Stimulated activated CD4-positive, alpha-beta T cell treated with anti-CD3 and anti-CD28 coated beads, Interleukin-1b, Interleukin-23, amount 100 ng/mL, for 1 hour (primary cell): ENCODE results near the gene KCNMB2.

ENCODE experiments used
- DNase-seq, 2 donors: peaks; one replicate each; pipeline ENCODE4 v3.0.0-alpha.2; 2020; ENCODE audit warnings: low read depth in 2 of 2

Gene KCNMB2

DNA sequence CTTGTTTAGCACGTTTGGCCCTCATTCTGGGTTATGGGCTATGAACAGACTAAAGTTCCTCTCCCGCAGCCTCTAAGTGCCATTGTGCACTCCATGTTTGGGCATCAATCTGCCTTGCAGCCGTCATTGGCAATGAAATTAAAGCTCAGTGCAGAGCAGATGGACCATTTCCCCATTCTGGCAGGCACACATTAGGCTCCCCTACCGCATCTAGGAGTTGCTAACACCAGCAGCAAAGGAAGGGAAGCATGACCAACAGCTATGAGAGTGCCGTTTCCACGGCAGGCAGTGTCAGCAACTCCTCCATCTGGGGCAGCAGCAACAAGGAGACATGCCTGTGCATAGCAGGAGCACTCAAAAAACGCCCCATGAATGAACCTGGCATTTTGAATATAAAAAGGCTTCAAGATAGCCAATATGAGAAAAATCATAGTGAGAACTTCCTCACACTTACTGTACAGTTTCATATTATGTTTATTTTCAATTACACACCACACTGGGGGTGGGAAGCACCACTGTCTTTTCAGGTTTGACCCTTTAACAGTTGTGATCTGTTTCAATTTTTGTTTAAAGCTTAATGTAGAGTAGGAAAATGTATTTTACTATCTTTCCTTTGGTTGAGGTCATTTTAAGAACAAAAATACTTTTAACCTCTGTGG is 218.7 kb downstream of the KCNMB2 start:
- DNase-seq = no peak

DNA sequence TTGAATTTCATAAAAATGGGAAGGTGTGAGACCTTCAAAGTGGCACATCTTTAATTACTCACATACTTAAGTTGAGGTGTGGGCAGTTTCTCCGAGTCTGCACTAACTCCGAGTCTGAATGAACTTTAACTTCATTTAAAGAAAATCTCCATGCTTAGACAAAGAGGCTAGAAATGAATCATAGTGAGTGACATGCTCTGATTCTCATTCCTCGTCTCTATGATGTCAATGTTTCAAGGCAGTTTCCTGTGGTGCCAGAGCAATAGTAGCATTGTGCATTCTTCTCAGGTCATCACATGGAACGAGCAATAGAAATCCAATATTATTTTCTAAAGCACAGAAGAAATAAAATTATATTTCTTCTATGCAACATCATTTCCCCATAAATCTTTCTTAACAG is 224.8 kb downstream of the KCNMB2 start:
- no peak for DNase-seq

- no peak for DNase-seq
These were observed 225.2 kb downstream of the KCNMB2 start for GRCh38 chr3:178761461-178761860.

GRCh38 chr3:178762385-178762784 is 226.1 kb downstream of the KCNMB2 start:
- DNase-seq = no peak

GRCh38 chr3:178765472-178765871 is 229.2 kb downstream of the KCNMB2 start:
- no peak for DNase-seq

DNA sequence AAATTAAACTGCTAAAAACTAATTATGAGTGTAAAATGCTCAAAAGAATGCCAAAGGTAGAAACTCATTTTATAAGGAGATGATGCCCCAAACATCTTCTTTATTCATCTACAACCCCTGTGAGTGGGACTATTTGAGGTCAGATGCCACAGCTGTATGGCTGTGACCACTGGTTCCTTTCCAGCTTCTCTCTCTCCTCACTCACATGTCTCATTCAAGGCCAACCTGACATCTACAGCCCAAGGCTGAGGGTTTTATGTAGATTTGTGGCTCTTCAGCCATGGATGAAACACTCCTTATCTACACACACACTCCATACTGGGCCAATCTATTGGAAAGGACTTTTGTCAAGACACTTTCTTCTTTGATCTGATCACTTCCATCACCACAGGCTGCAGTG is 231.3 kb downstream of the KCNMB2 start:
- no peak for DNase-seq

DNA sequence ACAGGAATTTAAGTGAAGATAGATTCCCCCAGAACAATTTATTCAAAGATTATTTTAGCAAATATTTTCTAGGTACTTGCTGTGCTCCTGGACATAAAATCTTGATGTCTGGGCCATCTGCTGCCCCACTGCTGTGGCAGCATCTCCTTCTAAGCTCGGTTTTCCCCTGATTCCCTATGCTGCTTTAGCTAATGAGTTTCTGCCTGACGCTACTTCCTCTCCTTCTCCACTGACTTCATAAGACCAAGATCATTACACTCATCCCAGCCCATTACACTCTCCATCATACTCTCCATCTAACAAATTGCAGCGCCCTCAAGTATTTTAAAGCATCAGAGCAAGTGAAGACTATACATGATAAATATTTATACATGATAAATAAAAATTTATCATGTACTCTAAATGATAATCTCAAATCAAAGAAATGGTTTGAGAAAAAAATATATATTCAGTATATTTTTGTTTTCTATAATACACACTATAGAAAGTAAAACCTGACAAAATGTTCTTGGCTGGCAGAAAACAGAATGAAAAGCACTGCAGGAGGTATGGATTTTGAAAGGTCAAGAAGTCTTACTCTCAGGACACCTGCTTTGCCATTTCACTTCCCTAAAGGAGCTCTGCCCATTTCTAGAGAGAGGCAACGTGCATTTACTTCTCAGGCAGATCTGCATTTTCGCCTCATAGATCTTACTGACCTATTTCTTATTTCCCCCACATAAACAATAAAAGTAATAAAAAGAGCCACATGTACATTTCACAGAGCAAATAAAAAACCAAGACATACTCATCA is 232.0 kb downstream of the KCNMB2 start:
- no peak for DNase-seq

DNA sequence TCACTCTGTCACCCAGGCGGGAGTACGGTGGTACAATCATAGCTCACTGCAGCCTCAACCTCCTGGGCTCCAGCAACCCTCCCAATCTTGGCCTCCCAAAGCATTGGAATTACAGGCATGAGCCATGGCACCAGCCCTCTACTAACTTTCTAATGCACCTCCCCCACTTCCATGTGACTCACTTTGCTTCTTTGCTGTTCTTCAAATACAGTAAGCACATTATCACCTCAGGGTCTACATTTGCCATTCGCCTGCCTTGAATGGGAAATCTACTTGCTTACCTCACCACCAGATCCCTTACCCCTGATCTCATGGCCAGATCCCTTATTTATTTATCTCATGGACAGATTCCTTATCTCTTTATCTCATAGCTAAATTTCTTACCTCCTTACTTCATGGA is 235.3 kb downstream of the KCNMB2 start:
- DNase-seq = no peak

DNA sequence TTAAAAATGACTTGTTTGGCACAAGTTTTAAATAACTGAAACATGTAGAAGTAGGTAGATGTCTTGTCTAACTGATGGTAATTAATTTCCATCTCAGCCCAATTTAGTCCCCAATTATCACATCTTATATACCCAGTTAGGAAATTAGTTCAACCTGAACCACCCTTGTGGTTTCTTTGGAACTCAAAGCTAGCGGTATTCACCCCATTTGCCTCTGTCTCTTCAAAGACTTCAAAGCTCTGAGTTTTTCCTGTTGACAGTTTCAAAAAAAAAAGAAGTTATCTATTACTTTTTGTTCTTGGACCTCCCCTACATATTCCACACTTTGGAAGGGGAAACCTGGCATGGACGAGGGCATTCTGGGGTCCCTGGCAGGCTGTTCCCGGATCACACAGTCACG is 236.5 kb downstream of the KCNMB2 start:
- DNase-seq = no peak

- no peak for DNase-seq
These were observed 237.1 kb downstream of the KCNMB2 start for GRCh38 chr3:178773358-178773757.

DNA sequence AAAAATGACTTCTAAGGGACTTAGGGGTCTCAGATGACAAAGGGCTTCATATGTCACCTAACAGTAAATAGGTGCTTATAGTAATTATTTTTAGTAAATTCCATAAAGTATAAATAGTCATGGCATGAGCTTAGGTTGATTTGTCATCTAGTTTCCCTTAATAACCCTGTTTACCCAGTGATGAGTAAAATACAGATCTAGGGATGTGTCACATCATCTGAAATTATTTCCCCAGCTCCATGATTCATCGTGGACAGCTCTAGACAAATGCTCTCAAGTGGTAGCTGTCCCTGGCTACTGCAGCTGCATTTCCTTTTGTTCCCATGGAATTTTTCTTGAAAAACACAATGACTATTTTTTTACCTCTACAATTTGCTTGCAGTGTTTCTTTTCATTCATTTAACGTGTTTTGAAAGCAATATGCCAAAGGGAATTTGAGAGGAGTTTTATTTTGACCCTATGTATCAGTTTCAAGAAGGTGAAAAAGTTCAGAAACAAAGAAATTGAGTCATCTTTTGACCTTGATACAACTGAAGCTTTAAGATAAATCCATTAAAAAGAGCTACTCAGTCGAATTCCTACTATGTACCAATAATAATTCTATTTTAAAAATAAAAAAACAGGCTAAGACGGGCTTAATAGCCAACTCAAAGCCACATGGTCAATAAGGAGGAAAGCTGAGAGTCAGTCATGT is 241.6 kb downstream of the KCNMB2 start:
- DNase-seq = no peak

DNA sequence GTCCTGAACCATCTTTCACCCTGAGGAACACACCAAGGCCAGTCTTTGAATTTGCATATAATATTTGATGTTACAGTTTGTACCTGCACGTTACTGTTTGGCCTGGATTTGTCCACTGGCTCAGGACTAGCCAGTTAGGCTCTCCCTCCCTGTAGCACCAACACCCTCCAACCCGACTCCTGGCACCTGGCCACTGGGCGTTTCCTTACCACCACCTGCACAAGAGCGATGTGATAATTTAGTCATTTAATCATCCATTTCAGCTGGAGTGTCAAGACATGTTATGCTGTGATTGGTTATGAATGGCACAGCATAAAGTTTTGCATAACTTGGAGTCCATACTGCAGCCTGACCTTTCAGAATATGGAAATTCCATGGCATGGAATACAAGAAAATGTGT is 242.4 kb downstream of the KCNMB2 start:
- DNase-seq = no peak

- DNase-seq = no peak
These were observed 249.7 kb downstream of the KCNMB2 start for GRCh38 chr3:178785961-178786360.

DNA sequence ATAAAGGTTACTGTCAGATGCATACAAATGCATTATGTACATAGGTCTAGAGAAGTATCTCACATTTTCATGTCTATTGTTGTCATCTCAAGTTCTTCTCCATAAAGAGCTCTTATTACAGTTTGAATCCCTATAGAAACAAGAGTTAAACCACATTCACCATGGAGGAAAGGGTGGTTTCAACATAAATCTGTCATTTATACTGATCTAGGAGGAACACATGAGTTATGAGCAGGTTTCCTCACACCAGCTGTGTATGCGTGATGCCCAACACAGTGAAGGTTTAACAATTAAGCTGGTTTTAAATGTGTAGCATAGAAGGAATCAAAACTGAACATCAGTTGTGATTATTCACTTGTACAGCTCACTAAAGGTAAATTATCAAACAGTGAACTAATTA is 251.7 kb downstream of the KCNMB2 start:
- no peak for DNase-seq

GRCh38 chr3:178794711-178795110 is 258.5 kb downstream of the KCNMB2 start:
- DNase-seq = no peak

GRCh38 chr3:178795349-178795748 is 259.1 kb downstream of the KCNMB2 start:
- DNase-seq = no peak

GRCh38 chr3:178802259-178802658 is 266.0 kb downstream of the KCNMB2 start:
- DNase-seq = no peak

DNA sequence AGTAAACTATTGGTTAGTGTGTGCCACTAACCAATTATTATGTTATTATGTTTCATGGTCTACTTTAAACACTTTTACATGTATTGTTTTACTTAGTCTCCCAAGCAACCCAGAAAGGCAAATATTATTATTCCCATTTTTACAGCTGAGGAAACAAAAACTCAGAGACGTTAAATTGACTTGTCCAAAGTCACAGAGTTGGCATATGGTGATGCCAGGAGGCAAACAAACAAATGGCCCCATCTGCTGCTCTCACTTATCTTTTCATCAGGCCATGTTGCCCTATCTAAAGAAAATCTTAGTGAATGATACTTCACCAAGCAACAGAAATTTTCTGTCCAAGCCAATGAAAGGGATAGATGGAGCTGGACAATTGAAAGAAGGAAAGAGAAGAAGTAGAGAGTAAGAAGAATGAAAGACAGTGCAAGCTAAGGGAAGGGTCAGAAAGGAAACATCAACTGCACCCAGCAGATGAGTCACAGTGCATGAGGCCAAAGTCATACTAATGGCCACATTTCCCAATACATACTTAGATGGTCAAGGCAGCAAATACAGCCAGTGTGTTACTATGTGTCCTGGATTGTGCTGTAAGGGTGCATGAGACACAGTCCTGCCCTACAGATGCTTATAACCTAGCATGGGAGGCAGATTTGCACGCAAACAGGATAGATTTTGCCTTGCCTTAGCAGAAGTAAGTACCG is 266.9 kb downstream of the KCNMB2 start:
- no peak for DNase-seq

GRCh38 chr3:178804606-178805005 is 268.4 kb downstream of the KCNMB2 start:
- no peak for DNase-seq

DNA sequence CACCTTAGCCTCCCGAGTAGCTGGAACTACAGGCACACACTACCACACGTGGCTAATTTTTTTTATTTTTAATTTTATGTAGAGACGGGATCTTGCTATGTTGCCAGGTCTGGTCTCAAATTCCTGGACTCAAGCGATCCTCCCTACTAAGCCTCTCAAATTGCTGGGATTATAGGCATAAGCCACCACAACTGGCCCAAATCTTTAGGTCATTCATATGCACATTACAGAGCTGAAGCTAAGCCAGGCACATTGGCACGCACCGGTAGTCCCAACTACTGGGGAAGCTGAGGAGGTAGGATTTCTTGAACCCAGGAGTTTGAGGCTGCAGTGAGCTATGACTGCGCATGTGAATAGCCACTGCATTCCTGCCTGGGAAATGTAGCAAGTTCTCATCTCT is 269.5 kb downstream of the KCNMB2 start:
- no peak for DNase-seq

DNA sequence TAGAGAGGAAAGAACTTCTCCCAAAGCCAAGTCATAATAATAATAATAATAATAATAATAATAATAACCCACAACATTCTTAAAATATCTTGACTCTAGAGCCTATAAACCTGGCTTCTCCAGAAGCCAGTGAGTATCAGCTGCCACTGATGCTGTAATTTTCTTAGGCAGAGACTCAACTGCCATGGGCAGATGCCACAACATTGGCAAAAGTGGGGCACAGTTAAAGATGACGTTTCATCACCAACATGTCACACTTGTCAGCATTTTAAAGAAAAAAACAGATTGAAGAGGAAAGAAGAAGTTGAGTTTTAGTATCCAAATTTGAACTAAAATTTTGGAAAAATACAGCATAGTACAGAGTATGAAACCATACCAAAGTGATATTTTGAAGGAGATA is 270.4 kb downstream of the KCNMB2 start:
- no peak for DNase-seq

DNA sequence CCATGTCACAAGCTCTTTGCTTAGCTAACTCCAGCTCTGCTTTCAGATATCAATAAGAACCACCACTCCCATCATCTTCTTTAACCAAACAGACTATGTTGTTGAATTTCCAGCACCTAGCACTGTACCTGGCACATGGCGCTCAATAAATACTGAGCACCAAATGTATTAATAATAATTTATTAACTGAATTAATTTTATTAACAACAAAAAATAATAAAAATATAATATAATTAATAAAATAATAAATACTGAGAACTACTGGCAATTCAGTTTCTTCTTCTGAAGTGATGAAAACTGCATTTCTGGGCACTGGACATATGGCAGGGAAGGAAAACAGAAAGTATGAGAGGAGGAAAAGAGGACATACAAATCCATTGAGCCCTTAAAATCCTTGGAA is 271.5 kb downstream of the KCNMB2 start:
- DNase-seq = no peak
